Mucosa of gallbladder (tissue), 1 donor: ENCODE data around the gene METRNL. TPM values are rescaled to one million over a fixed set of nuclear protein-coding genes. Genes with fewer than 3 reads are reported as not detected.
"Not testable (repeated sequence)": the region's sequence is repeated elsewhere in the genome, so short reads cannot be mapped to it uniquely, and the experiment has no call there.

Experiments used
- DNase-seq: peaks from one replicate; pipeline ENCODE4 v3.0.0-alpha.2; 2020; ENCODE audit warnings: low spot score
- total RNA-seq: library from RNA; stranded (reverse); gene quantifications from one replicate; pipeline ENCODE4 v1.2.1, GENCODE V29; 2021
- donor health status: DM: no; HTN: no; CAD: no.

Gene METRNL
- total RNA-seq, 1 donor from 2014 or later, result 45.8 TPM

- no peak for DNase-seq
Measured at GRCh38 chr17:83052241-83052564, 27.2 kb upstream of the METRNL start.

GRCh38 chr17:83053021-83053681 lies 26.3 kb upstream of the METRNL start:
- no peak for DNase-seq

- DNase-seq, result peak; percentile 59
Measured at GRCh38 chr17:83053739-83054451, 25.5 kb upstream of the METRNL start.

GRCh38 chr17:83054518-83055125 lies 24.8 kb upstream of the METRNL start:
- DNase-seq, result no peak

GRCh38 chr17:83055176-83055575 lies 24.2 kb upstream of the METRNL start:
- DNase-seq, result not testable (repeated sequence)

- DNase-seq, result no peak
Measured at GRCh38 chr17:83055911-83056582, 23.4 kb upstream of the METRNL start.

GRCh38 chr17:83056583-83057396 lies 22.6 kb upstream of the METRNL start:
- peak; percentile 9 for DNase-seq

- no peak for DNase-seq
Measured at GRCh38 chr17:83057397-83057761, 22.0 kb upstream of the METRNL start.

GRCh38 chr17:83057793-83058265 lies 21.6 kb upstream of the METRNL start:
- DNase-seq, result no peak

GRCh38 chr17:83058266-83058798 lies 21.1 kb upstream of the METRNL start:
- peak; percentile 9 for DNase-seq

GRCh38 chr17:83061586-83061985 lies 17.8 kb upstream of the METRNL start:
- no peak for DNase-seq

- no peak for DNase-seq
Measured at GRCh38 chr17:83062011-83062817, 17.2 kb upstream of the METRNL start.

GRCh38 chr17:83062818-83063671 lies 16.4 kb upstream of the METRNL start:
- peak; percentile 9 for DNase-seq

- no peak for DNase-seq
Measured at GRCh38 chr17:83064021-83064731, 15.2 kb upstream of the METRNL start.

- DNase-seq, result peak; percentile 75
Measured at GRCh38 chr17:83064732-83065659, 14.4 kb upstream of the METRNL start.

- no peak for DNase-seq
Measured at GRCh38 chr17:83065660-83066542, 13.5 kb upstream of the METRNL start.

- not testable (repeated sequence) for DNase-seq
Measured at GRCh38 chr17:83066543-83066890, 12.9 kb upstream of the METRNL start.
